Adipocyte (in vitro differentiated cells): ENCODE measurements around the gene ESPL1.

Experiments
- DNase-seq: peaks from one replicate; pipeline ENCODE4 v3.0.0-alpha.2; 2015; ENCODE audit warnings: low read depth
- H3K27me3 ChIP-seq: replicated peaks from 2 replicates; pipeline ENCODE4 v1.7.0; 2013; ENCODE audit warnings: mild to moderate bottlenecking, low read length, moderate library complexity; ENCODE audit not compliant: control insufficient read depth, insufficient read depth
- H3K36me3 ChIP-seq: 2 replicates; pipeline ENCODE4 v1.7.0; 2013; ENCODE audit warnings: low read length, mild to moderate bottlenecking, moderate library complexity; ENCODE audit not compliant: control insufficient read depth, insufficient read depth, severe bottlenecking
- H3K4me1 ChIP-seq: 2 replicates; pipeline ENCODE4 v1.7.0; 2013; ENCODE audit warnings: mild to moderate bottlenecking, low read length, moderate library complexity; ENCODE audit not compliant: control insufficient read depth, insufficient read depth
- H3K4me3 ChIP-seq: 2 replicates; pipeline ENCODE4 v1.7.0; 2013; ENCODE audit warnings: mild to moderate bottlenecking, low read length, moderate library complexity
- H3K9ac ChIP-seq: 2 replicates; pipeline ENCODE4 v1.7.0; 2013; ENCODE audit warnings: mild to moderate bottlenecking, low read length, moderate library complexity
- H3K9me3 ChIP-seq: 2 replicates; pipeline ENCODE4 v1.7.0; 2013; ENCODE audit warnings: mild to moderate bottlenecking, low read length, moderate library complexity; ENCODE audit not compliant: control insufficient read depth

ESPL1 gene

GRCh38 chr12:53232646-53233461 lies 35.2 kb upstream of the ESPL1 start:
- Histone ChIP-seq H3K4me1 (peaks cover 24% of the 10 kb centered on the region), H3K27me3 (peaks cover 3% of the 10 kb centered on the region), H3K36me3 (no peaks in the 10 kb centered on the region), H3K9me3 (no peaks in the 10 kb centered on the region), H3K9ac (peak overlapping the region; percentile 58), H3K4me3 (peak overlapping the region; percentile 69)
- DNase-seq = peak; percentile 66

- peaks cover 3% of the 10 kb centered on the region for H3K27me3 ChIP-seq
- H3K4me1 ChIP-seq = peaks cover 24% of the 10 kb centered on the region
- no peak overlapping the region for H3K4me3 ChIP-seq
Measured at GRCh38 chr12:53233671-53234121, 34.4 kb upstream of the ESPL1 start.

GRCh38 chr12:53234271-53234914 lies 33.7 kb upstream of the ESPL1 start:
- Histone ChIP-seq H3K4me3 (no peak overlapping the region), H3K27me3 (peaks cover 3% of the 10 kb centered on the region), H3K4me1 (peaks cover 24% of the 10 kb centered on the region), H3K9me3 (no peaks in the 10 kb centered on the region), H3K36me3 (no peaks in the 10 kb centered on the region), H3K9ac (no peak overlapping the region)
- DNase-seq = peak; percentile 41

More at GRCh38 chr12:53233671-53234121, 34.4 kb upstream of the ESPL1 start:
- no peak overlapping the region for H3K9ac ChIP-seq
- peak; percentile 36 for DNase-seq
- no peaks in the 10 kb centered on the region for H3K36me3 ChIP-seq
- no peaks in the 10 kb centered on the region for H3K9me3 ChIP-seq

- Histone ChIP-seq H3K36me3 (no peaks in the 10 kb centered on the region), H3K27me3 (peaks cover 3% of the 10 kb centered on the region), H3K9me3 (no peaks in the 10 kb centered on the region), H3K4me1 (peaks cover 24% of the 10 kb centered on the region), H3K4me3 (no peak overlapping the region), H3K9ac (no peak overlapping the region)
- no peak for DNase-seq
Measured at GRCh38 chr12:53235164-53235563, 32.9 kb upstream of the ESPL1 start.

- no peak for DNase-seq
- H3K4me3 ChIP-seq = no peak overlapping the region
- H3K9me3 ChIP-seq = no peaks in the 10 kb centered on the region
- H3K4me1 ChIP-seq = peaks cover 22% of the 10 kb centered on the region
- peaks cover 3% of the 10 kb centered on the region for H3K27me3 ChIP-seq
- no peaks in the 10 kb centered on the region for H3K36me3 ChIP-seq
- no peak overlapping the region for H3K9ac ChIP-seq
Measured at GRCh38 chr12:53235742-53236442, 32.2 kb upstream of the ESPL1 start.

GRCh38 chr12:53236443-53237111 lies 31.5 kb upstream of the ESPL1 start:
- no peak for DNase-seq
- H3K36me3 ChIP-seq = no peaks in the 10 kb centered on the region
- H3K4me3 ChIP-seq = no peak overlapping the region

GRCh38 chr12:53239643-53240258 lies 28.3 kb upstream of the ESPL1 start:
- Histone ChIP-seq H3K4me3 (no peak overlapping the region), H3K4me1 (no peaks in the 10 kb centered on the region), H3K9me3 (no peaks in the 10 kb centered on the region), H3K36me3 (no peaks in the 10 kb centered on the region), H3K27me3 (peaks cover 26% of the 10 kb centered on the region), H3K9ac (no peak overlapping the region)
- DNase-seq = no peak

More at GRCh38 chr12:53236443-53237111, 31.5 kb upstream of the ESPL1 start:
- peaks cover 17% of the 10 kb centered on the region for H3K4me1 ChIP-seq
- no peak overlapping the region for H3K9ac ChIP-seq
- peaks cover 3% of the 10 kb centered on the region for H3K27me3 ChIP-seq
- H3K9me3 ChIP-seq = no peaks in the 10 kb centered on the region

GRCh38 chr12:53241623-53242412 lies 26.3 kb upstream of the ESPL1 start:
- Histone ChIP-seq H3K4me1 (no peaks in the 10 kb centered on the region), H3K27me3 (peaks cover 26% of the 10 kb centered on the region), H3K9me3 (no peaks in the 10 kb centered on the region), H3K4me3 (no peak overlapping the region), H3K36me3 (no peaks in the 10 kb centered on the region), H3K9ac (no peak overlapping the region)
- no peak for DNase-seq

- H3K9me3 ChIP-seq = no peaks in the 10 kb centered on the region
Measured at GRCh38 chr12:53244337-53244736, 23.8 kb upstream of the ESPL1 start.

GRCh38 chr12:53245286-53245685 lies 22.8 kb upstream of the ESPL1 start:
- Histone ChIP-seq H3K36me3 (no peaks in the 10 kb centered on the region), H3K9me3 (no peaks in the 10 kb centered on the region), H3K27me3 (peaks cover 22% of the 10 kb centered on the region), H3K9ac (no peak overlapping the region), H3K4me1 (no peaks in the 10 kb centered on the region), H3K4me3 (no peak overlapping the region)
- DNase-seq = no peak

More at GRCh38 chr12:53244337-53244736, 23.8 kb upstream of the ESPL1 start:
- Histone ChIP-seq H3K9ac (no peak overlapping the region), H3K4me1 (no peaks in the 10 kb centered on the region), H3K4me3 (no peak overlapping the region), H3K27me3 (peaks cover 22% of the 10 kb centered on the region), H3K36me3 (no peaks in the 10 kb centered on the region)
- no peak for DNase-seq
